Measurements from ENCODE around the gene CHST15. TPM values are rescaled to one million over a fixed set of nuclear protein-coding genes. Genes with fewer than 3 reads are reported as not detected.

Gene CHST15
- polyA plus RNA-seq, 1 experiment, result 3.2 TPM

DNA sequence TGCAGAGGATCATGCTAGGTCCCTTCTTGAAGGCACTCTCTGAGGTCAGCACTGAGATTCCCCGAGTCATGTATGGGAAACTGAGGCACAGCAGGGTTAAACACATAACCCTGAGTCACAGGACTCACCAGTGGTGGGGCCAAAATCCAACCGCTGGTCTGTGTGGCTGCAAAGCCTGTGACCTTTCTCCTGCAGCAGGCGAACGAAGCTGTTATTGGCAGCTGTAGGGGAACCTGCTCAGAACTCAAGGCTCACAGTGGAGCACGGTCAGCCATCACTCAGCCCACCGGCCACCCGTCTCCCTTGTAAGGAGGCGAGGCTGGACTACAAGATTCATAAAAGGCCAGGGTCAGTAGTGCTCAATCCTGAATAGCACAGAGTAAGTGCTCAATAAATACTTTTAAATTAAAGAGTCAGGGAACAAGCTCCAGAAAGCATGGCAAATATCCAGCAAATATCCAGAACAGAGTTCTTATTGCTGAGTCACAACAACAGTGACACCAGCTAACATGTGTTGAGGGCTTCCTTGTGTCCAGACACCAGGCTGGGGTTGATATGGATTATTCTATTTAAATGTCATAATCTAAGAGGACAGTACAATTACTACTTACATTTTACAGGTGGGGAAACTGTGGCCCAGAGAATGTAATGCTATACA is 34.9 kb downstream of the CHST15 start:
- H3K27me3 ChIP-seq (ENCODE audit: control insufficient read depth, insufficient read depth, low read length), result no peaks in the 10 kb centered on the region
- H3K9me3 ChIP-seq (ENCODE audit: control insufficient read depth, insufficient read depth, low read length), result no peaks in the 10 kb centered on the region
- no peak overlapping the region for H3K4me3 ChIP-seq (ENCODE audit: low read depth, low read length)
- TF ChIP-seq, protein P1, sequence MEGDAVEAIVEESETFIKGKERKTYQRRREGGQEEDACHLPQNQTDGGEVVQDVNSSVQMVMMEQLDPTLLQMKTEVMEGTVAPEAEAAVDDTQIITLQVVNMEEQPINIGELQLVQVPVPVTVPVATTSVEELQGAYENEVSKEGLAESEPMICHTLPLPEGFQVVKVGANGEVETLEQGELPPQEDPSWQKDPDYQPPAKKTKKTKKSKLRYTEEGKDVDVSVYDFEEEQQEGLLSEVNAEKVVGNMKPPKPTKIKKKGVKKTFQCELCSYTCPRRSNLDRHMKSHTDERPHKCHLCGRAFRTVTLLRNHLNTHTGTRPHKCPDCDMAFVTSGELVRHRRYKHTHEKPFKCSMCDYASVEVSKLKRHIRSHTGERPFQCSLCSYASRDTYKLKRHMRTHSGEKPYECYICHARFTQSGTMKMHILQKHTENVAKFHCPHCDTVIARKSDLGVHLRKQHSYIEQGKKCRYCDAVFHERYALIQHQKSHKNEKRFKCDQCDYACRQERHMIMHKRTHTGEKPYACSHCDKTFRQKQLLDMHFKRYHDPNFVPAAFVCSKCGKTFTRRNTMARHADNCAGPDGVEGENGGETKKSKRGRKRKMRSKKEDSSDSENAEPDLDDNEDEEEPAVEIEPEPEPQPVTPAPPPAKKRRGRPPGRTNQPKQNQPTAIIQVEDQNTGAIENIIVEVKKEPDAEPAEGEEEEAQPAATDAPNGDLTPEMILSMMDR (IDR thresholded peaks at IDR 0.05; ENCODE audit: low read depth, low read length), result no peak
- no peak overlapping the region for H3K27ac ChIP-seq (ENCODE audit: low read depth, low read length)
- POLR2A ChIA-PET, result no interaction called here
- CTCF ChIA-PET, result no interaction called here
- DNase-seq (ENCODE audit: low read depth, low spot score), result no peak

DNA sequence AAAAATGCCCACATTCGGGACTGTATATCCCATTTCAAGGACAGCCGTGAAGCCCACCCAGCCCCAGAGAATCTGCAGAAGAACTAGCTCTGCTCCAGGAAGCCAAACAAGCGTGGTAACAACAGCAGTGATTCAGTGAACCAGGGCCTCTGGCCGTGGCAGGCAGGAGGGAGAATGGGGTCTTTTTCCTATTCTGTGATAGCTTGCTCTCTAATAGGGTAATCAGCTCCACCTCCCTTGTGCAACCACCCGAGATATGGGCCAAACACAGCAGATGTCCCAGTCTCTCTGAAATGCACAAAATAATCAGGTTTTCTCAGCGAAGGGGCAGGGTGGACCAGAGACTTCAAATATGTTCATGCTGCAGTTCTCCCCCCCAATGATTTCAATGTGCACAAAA is 35.8 kb downstream of the CHST15 start:
- TF ChIP-seq, protein P1 (IDR thresholded peaks at IDR 0.05; ENCODE audit: low read depth, low read length), result no peak
- no peak overlapping the region for H3K27ac ChIP-seq (ENCODE audit: low read depth, low read length)
- DNase-seq (ENCODE audit: low read depth, low spot score), result no peak
- H3K9me3 ChIP-seq (ENCODE audit: control insufficient read depth, insufficient read depth, low read length), result no peaks in the 10 kb centered on the region
- no peak overlapping the region for H3K4me3 ChIP-seq (ENCODE audit: low read depth, low read length)
- CTCF ChIA-PET, result no interaction called here
- no peaks in the 10 kb centered on the region for H3K27me3 ChIP-seq (ENCODE audit: control insufficient read depth, insufficient read depth, low read length)
- POLR2A ChIA-PET, result no interaction called here

DNA sequence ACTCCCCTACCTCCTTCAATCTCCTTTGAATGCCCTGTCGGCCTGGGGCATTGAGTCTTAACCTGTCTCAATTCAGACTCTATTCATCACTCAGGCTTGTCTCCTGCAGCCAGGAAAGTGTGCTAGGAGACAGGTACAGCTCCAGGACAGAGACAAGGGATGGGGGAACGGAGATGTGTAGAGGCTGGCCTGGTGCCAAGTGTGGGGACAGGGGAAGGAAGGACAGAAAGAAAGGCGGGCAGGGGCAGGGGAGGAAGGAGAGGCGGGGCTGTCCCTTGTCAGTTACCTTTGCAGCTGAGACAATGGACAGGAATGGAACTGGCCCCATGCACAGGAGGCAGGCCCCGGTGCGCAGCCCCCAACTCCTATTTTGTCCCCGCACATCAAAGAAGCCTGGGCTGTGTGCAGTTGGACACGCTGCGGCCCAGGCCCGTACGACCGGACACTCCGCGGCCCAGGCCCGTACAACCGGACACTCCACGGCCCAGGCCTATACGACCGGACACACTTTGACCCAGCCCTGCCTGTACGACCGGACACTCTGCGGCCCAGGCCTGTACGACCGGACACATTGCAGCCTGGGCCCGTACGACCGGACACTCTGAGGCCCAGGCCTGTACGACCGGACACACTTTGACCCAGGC is 36.9 kb downstream of the CHST15 start:
- CTCF ChIA-PET, result no interaction called here

DNA sequence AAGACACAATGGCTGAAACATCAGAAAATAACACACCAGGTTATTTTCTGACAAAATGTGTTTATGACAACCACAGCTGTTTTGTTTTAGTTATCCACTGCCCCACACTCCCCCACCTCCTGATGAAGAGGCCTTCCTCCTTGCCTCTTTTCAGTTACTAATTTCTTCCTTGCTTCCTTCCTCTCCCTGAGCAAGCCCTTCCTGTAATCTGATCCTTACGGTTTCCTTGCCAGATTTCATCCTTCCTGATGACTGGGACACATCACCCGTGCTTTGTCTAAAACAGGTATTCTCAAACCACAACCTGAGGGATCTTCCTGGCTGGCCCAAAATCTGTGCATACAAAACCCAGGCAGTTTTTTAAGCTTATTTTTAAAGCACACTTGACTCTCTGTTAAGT is 39.4 kb downstream of the CHST15 start:
- Histone ChIP-seq H3K27me3 (ENCODE audit: control insufficient read depth, insufficient read depth, low read length) (no peaks in the 10 kb centered on the region), H3K9me3 (ENCODE audit: control insufficient read depth, insufficient read depth, low read length) (peaks cover 7% of the 10 kb centered on the region; the same call in 1 of the 2 replicates), H3K27ac (ENCODE audit: low read depth, low read length) (no peak overlapping the region), H3K4me3 (ENCODE audit: low read depth, low read length) (no peak overlapping the region)
- POLR2A ChIA-PET, result no interaction called here
- no peak for DNase-seq (ENCODE audit: low read depth, low spot score)
- TF ChIP-seq, protein P1 (IDR thresholded peaks at IDR 0.05; ENCODE audit: low read depth, low read length), result no peak
- CTCF ChIA-PET, result interaction anchor here (1.2 kb wide), 1 partner anchor 335 kb away, joined by 4 read pairs; no protein-coding TSS in a partner anchor

More for the DNA sequence above, 36.9 kb downstream of the CHST15 start:
- H3K27me3 ChIP-seq (ENCODE audit: control insufficient read depth, insufficient read depth, low read length), result no peaks in the 10 kb centered on the region
- no peak overlapping the region for H3K4me3 ChIP-seq (ENCODE audit: low read depth, low read length)
- H3K9me3 ChIP-seq (ENCODE audit: control insufficient read depth, insufficient read depth, low read length), result no peaks in the 10 kb centered on the region
- TF ChIP-seq, protein P1 (IDR thresholded peaks at IDR 0.05; ENCODE audit: low read depth, low read length), result no peak
- H3K27ac ChIP-seq (ENCODE audit: low read depth, low read length), result no peak overlapping the region
- DNase-seq (ENCODE audit: low read depth, low spot score), result no peak
- POLR2A ChIA-PET, result no interaction called here

DNA sequence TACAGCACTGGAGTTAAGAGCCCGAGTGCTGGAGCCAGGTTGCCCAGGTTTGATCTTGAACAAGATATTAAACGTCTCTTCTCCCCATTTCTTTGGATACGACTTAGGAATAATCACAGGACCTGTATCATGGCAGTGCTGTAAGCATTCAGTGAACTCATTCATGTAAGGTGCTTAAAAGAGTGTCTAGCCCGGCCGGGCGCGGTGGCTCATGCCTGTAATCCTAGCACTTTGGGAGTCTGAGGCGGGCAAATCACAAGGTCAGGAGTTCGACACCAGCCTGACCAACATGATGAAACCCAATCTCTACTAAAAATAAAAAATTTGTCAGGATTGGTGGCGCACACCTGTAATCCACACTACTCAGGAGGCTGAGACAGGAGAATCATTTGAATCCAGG is 40.8 kb downstream of the CHST15 start:
- no peak for DNase-seq (ENCODE audit: low read depth, low spot score)
- Histone ChIP-seq H3K27me3 (ENCODE audit: control insufficient read depth, insufficient read depth, low read length) (no peaks in the 10 kb centered on the region), H3K4me3 (ENCODE audit: low read depth, low read length) (no peak overlapping the region), H3K9me3 (ENCODE audit: control insufficient read depth, insufficient read depth, low read length) (peaks cover 7% of the 10 kb centered on the region; the same call in 1 of the 2 replicates), H3K27ac (ENCODE audit: low read depth, low read length) (no peak overlapping the region)
- TF ChIP-seq, protein P1 (IDR thresholded peaks at IDR 0.05; ENCODE audit: low read depth, low read length), result no peak
- ChIA-PET CTCF (interaction anchor here (1.6 kb wide), 1 partner anchor 337 kb away, joined by 7 read pairs; no protein-coding TSS in a partner anchor), POLR2A (no interaction called here)
